H9 (cell line): ENCODE measurements around the gene VANGL2. TPM values are rescaled to one million over a fixed set of nuclear protein-coding genes. Genes with fewer than 3 reads are reported as not detected.

Experiments used
- DNase-seq: peaks from one replicate; pipeline ENCODE4 v3.0.0-alpha.2; 2017
- H2AFZ ChIP-seq: one replicate; pipeline ENCODE4 v1.6.1; 2013; ENCODE audit warnings: mild to moderate bottlenecking, low read length, control low read depth, moderate library complexity
- H2AK5ac ChIP-seq: 2 replicates; pipeline ENCODE4 v1.6.1; 2013; ENCODE audit warnings: low read length, control low read depth, mixed read lengths; ENCODE audit not compliant: insufficient read length
- H2BK120ac ChIP-seq: one replicate; pipeline ENCODE4 v1.6.1; 2013; ENCODE audit warnings: low read depth, mild to moderate bottlenecking, low read length, control low read depth, inconsistent platforms; ENCODE audit not compliant: poor library complexity, severe bottlenecking
- H2BK12ac ChIP-seq: 2 replicates; pipeline ENCODE4 v1.6.1; 2013; ENCODE audit warnings: low read length, control low read depth, mixed read lengths, low read depth; ENCODE audit not compliant: insufficient read length
- H2BK15ac ChIP-seq: 2 replicates; pipeline ENCODE4 v1.6.1; 2013; ENCODE audit warnings: low read depth, low read length, control low read depth
- H2BK20ac ChIP-seq: one replicate; pipeline ENCODE4 v1.6.1; 2013; ENCODE audit warnings: low read depth, mild to moderate bottlenecking, low read length, control low read depth, inconsistent platforms; ENCODE audit not compliant: poor library complexity, severe bottlenecking
- H2BK5ac ChIP-seq: 2 replicates; pipeline ENCODE4 v1.6.1; 2013; ENCODE audit warnings: low read length, control low read depth, mixed read lengths; ENCODE audit not compliant: insufficient read length
- H3K14ac ChIP-seq: 2 replicates; pipeline ENCODE4 v1.6.1; 2013; ENCODE audit warnings: low read length, control low read depth; ENCODE audit not compliant: insufficient read depth
- H3K18ac ChIP-seq: 2 replicates; pipeline ENCODE4 v1.6.1; 2013; ENCODE audit warnings: low read depth, mild to moderate bottlenecking, mixed read lengths, low read length, control low read depth; ENCODE audit not compliant: insufficient read length
- H3K23ac ChIP-seq: 2 replicates; pipeline ENCODE4 v1.6.1; 2013; ENCODE audit warnings: low read length, control low read depth, mixed read lengths, low read depth; ENCODE audit not compliant: insufficient read length
- H3K23me2 ChIP-seq: 2 replicates; pipeline ENCODE4 v1.6.1; 2013; ENCODE audit warnings: low read depth, mild to moderate bottlenecking, mixed read lengths, low read length, control low read depth; ENCODE audit not compliant: insufficient read length, poor library complexity, severe bottlenecking
- H3K27ac ChIP-seq: 2 replicates; pipeline ENCODE4 v1.5.1; 2013; ENCODE audit warnings: low read length, control low read depth, mixed read lengths, low read depth; ENCODE audit not compliant: insufficient read length
- H3K27me3 ChIP-seq: 2 replicates; pipeline ENCODE4 v1.6.1; 2013; ENCODE audit warnings: low read length, control low read depth, inconsistent platforms; ENCODE audit not compliant: insufficient read depth
- H3K4ac ChIP-seq: 2 replicates; pipeline ENCODE4 v1.6.1; 2013; ENCODE audit warnings: low read depth, mild to moderate bottlenecking, control low read depth, inconsistent platforms, low read length, moderate library complexity
- H3K4me1 ChIP-seq: 2 replicates; pipeline ENCODE4 v1.6.1; 2013; ENCODE audit warnings: low read length, control low read depth, inconsistent platforms; ENCODE audit not compliant: insufficient read depth
- H3K4me2 ChIP-seq: 2 replicates; pipeline ENCODE4 v1.6.1; 2013; ENCODE audit warnings: low read length, control low read depth, mixed read lengths; ENCODE audit not compliant: insufficient read length, insufficient read depth
- H3K56ac ChIP-seq: 2 replicates; pipeline ENCODE4 v1.6.1; 2013; ENCODE audit warnings: low read depth, mild to moderate bottlenecking, mixed read lengths, low read length, control low read depth; ENCODE audit not compliant: insufficient read length
- H3K79me1 ChIP-seq: 2 replicates; pipeline ENCODE4 v1.6.1; 2013; ENCODE audit warnings: low read depth, mild to moderate bottlenecking, moderate library complexity, low read length, control low read depth, inconsistent platforms; ENCODE audit not compliant: insufficient read depth, poor library complexity, severe bottlenecking
- H3K79me2 ChIP-seq: 2 replicates; pipeline ENCODE4 v1.6.1; 2013; ENCODE audit warnings: low read length, control low read depth, inconsistent platforms; ENCODE audit not compliant: insufficient read depth
- H3K9ac ChIP-seq: 2 replicates; pipeline ENCODE4 v1.6.1; 2013; ENCODE audit warnings: low read length, control low read depth, mixed read lengths; ENCODE audit not compliant: insufficient read length; ENCODE audit errors: extremely low read depth
- H3K9me3 ChIP-seq: one replicate; pipeline ENCODE4 v1.6.1; 2013; ENCODE audit warnings: low read depth, low read length, inconsistent platforms; ENCODE audit not compliant: control insufficient read depth
- H3T11ph ChIP-seq: one replicate; pipeline ENCODE4 v1.6.1; 2013; ENCODE audit warnings: mild to moderate bottlenecking, low read length, control low read depth, inconsistent platforms
- H4K20me1 ChIP-seq: one replicate; pipeline ENCODE4 v1.6.1; 2013; ENCODE audit not compliant: control insufficient read depth, insufficient read length, insufficient read depth
- H4K5ac ChIP-seq: 2 replicates; pipeline ENCODE4 v1.6.1; 2013; ENCODE audit warnings: low read depth, mild to moderate bottlenecking, mixed read lengths, low read length, control low read depth; ENCODE audit not compliant: insufficient read length
- H4K8ac ChIP-seq: replicated peaks from 2 replicates; pipeline ENCODE4 v1.6.1; 2013; ENCODE audit warnings: low read length, control low read depth, mixed read lengths, low read depth; ENCODE audit not compliant: insufficient read length
- H4K91ac ChIP-seq: 2 replicates; pipeline ENCODE4 v1.6.1; 2013; ENCODE audit warnings: low read depth, mild to moderate bottlenecking, moderate library complexity, mixed read lengths, low read length, control low read depth; ENCODE audit not compliant: insufficient read length
- H3K27ac Mint-ChIP-seq, 3 experiments: 2 replicates in 2 of 3; 3 replicates in 1 of 3; pipeline ENCODE4 v1.8.0; 2020 to 2021; ENCODE audit warnings: mixed read lengths in 3 of 3, mild to moderate bottlenecking in 1 of 3, moderate library complexity in 1 of 3
- H3K27me3 Mint-ChIP-seq: 2 replicates; pipeline ENCODE4 v1.8.0; 2021; ENCODE audit warnings: low read depth, mild to moderate bottlenecking, moderate library complexity, mixed read lengths
- H3K36me3 Mint-ChIP-seq, 3 experiments: 2 replicates in 2 of 3; 3 replicates in 1 of 3; pipeline ENCODE4 v1.8.0; 2020 to 2021; ENCODE audit warnings: low read depth in 3 of 3, mixed read lengths in 3 of 3; ENCODE audit not compliant: insufficient read depth in 1 of 3
- H3K4me1 Mint-ChIP-seq, 2 experiments: 2 replicates each; pipeline ENCODE4 v1.8.0; 2020; ENCODE audit warnings: mixed read lengths in 2 of 2
- H3K4me3 Mint-ChIP-seq, 2 experiments: 2 replicates in 1 of 2; 3 replicates in 1 of 2; pipeline ENCODE4 v1.8.0; 2020 to 2021; ENCODE audit warnings: mild to moderate bottlenecking in 2 of 2, mixed read lengths in 2 of 2, moderate library complexity in 1 of 2
- H3K9me3 Mint-ChIP-seq, 2 experiments: 2 replicates in 1 of 2; 3 replicates in 1 of 2; pipeline ENCODE4 v1.8.0; 2020; ENCODE audit warnings: mild to moderate bottlenecking in 2 of 2, mixed read lengths in 2 of 2, moderate library complexity in 1 of 2
- CTCF ChIP-seq: fragments of 200-600 bp; sonication (generic); conservative IDR thresholded peaks from 3 replicates; pipeline ENCODE4 v1.8.0; 2021; ENCODE audit warnings: antibody characterized with exemption, mild to moderate bottlenecking
- WGBS: extraction: QIAGEN DNeasy Blood & Tissue Kit; methylation state at CpG from one replicate; pipeline ENCODE4 v1.1.7; 2013; ENCODE audit warnings: missing lambda C conversion rate, low lambda C conversion rate, mixed read lengths; ENCODE audit not compliant: insufficient read length; ENCODE audit errors: extremely low coverage; 5-methylcytosine and 5-hydroxymethylcytosine counted together
- total RNA-seq: library from RNA; stranded (reverse); gene quantifications from 2 replicates; pipeline ENCODE4 v1.2.1, GENCODE V29; 2021

Gene VANGL2
- total RNA-seq, 1 experiment from 2014 or later, result 58.5 TPM

- Mint-ChIP-seq H3K4me1 (no peaks in the 10 kb centered on the region), H3K9me3 (no peaks in the 10 kb centered on the region), H3K4me3 (no peak overlapping the region), H3K27me3 (no peaks in the 10 kb centered on the region), H3K27ac (no peak overlapping the region), H3K36me3 (no peaks in the 10 kb centered on the region)
- Histone ChIP-seq H3K9me3 (no peaks in the 10 kb centered on the region), H3K27ac (no peak overlapping the region), H2BK12ac (no peak overlapping the region), H4K8ac (no peak overlapping the region), H2BK20ac (no peak overlapping the region), H4K91ac (no peak overlapping the region), H3T11ph (no peak overlapping the region), H2BK5ac (no peak overlapping the region), H2AK5ac (no peak overlapping the region), H4K5ac (no peak overlapping the region), H3K27me3 (no peaks in the 10 kb centered on the region), H4K20me1 (no peaks in the 10 kb centered on the region), H2BK15ac (no peak overlapping the region), H3K4me2 (no peak overlapping the region), H3K79me1 (no peaks in the 10 kb centered on the region), H3K9ac (no peak overlapping the region), H3K14ac (no peak overlapping the region), H2AFZ (no peak overlapping the region), H2BK120ac (no peak overlapping the region), H3K4ac (no peak overlapping the region), H3K23ac (no peak overlapping the region), H3K56ac (no peak overlapping the region), H3K18ac (no peak overlapping the region), H3K23me2 (no peaks in the 10 kb centered on the region), H3K4me1 (no peaks in the 10 kb centered on the region), H3K79me2 (no peaks in the 10 kb centered on the region)
- no CpG with 5 or more reads among the region's 1 CpG for WGBS
- DNase-seq, result no peak
- TF ChIP-seq CTCF, result no peak
These were observed 70.9 kb downstream of the VANGL2 start for GRCh38 chr1:160471253-160471652.
